H1 (cell line): ENCODE data around the gene STT3B. TPM values are rescaled to one million over a fixed set of nuclear protein-coding genes. Genes with fewer than 3 reads are reported as not detected.

ENCODE experiments used
- ASH2L ChIP-seq: fragments of 200-600, 300-600 bp; sonication (generic); IDR thresholded peaks from one replicate; pipeline ENCODE4 v1.7.1; 2017; ENCODE audit warnings: low read length
- polyA plus RNA-seq, 7 experiments: library from polyadenylated mRNA; depleted of rRNA in 3 of 7; stranded (reverse) in 5 of 7; unstranded in 2 of 7; fragments of >200 nt in 5 of 7; fragments of 200-250 nt in 2 of 7; gene quantifications; 1 replicate in 5 of 7; 2 replicates in 1 of 7; 4 replicates in 1 of 7; pipeline versions ENCODE4 v1.2.1 to v1.2.3, GENCODE V29; 2011 to 2013; ENCODE audit warnings: missing spikeins in 2 of 7, mixed read lengths in 2 of 7
- total RNA-seq: library from RNA; stranded (reverse); fragmentation: NEBNext Ultra II Directional; extraction: Animal tissue kit (Norgen Biotek cat#: 25700); gene quantifications from 2 replicates; pipeline ENCODE4 v1.2.1, GENCODE V29; 2021

STT3B gene
- total and polyA plus RNA-seq, 2 of the 8 experiments (the other 6 are each of a cell fraction or from before 2014, with no cell fraction given) = 43.5 to 134 TPM

DNA sequence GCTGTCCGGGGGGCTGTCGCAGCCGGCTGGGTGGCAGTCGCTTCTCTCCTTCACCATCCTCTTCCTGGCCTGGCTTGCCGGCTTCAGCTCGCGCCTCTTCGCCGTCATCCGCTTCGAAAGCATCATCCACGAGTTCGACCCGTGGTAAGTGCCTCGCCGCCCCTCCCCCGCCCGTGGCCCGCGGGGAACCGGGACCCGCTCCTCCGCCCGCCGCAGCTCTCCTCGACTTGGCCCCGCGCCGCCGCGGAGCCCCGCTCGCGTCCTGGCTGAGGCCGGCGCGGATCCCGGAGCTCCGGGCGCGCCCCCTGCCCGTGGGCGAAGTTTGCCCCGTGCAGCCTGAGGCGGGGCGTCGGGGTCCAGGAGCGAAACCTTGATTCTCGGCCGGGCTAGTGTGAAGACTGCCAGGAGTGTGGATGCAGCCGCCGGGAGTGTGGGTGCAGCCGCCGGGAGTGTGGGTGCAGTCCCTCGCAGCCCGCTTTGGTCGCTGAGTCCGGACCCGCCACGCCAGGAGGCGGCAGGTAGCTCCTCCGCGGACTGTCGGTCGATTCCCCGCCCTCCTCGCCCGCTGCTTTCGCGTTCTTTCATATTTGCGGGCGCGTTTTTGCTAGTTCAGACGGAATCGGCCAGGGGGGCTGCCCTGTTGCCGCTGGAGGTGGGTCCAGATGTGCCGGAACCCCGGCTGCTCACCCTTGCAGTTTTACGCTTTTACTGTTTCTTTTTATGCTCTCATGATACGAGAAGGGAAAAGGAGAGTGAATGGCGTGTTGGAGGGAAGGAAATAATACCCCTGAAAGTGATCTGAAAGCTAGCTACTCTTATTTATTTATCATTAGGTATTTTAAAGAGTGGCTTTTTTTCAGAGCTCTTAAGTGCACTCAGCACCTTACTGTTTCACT lies 692 bp downstream of the STT3B start (continued):
- TF ChIP-seq ASH2L = peak; percentile 40
